ENCODE measurements around the gene ITPRIPL1.

Gene ITPRIPL1

DNA sequence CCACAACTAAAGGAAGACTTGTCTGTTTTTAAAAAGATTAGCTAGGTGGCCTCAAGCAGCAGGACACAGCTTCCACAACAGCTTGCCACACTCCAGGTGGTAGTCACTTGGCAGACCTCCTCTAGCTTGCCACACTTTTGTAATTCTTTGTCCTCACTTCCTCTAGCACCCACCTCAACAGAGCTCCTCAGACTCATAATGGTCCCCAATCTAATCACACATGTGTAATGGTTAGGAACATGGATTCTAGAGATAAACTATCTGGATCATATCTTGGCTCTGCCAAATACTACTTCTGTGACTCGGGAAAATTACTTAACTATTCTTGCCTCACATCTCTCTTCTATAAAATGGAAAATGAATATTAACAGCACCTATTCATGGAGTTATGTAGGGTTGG is 23.3 kb upstream of the ITPRIPL1 start:
- DNase-seq, result no peak
- in situ Hi-C loops (cut with HindIII; ENCODE audit: low pct_ligation_motif_present, low sequenced_read_pairs), result no loop called here
- Histone ChIP-seq H3K4me3 (ENCODE audit: low read depth, low read length) (no peak overlapping the region), H3K36me3 (replicated peaks) (peaks cover 65% of the 10 kb centered on the region), H3K27ac (no peak overlapping the region), H3K27me3 (replicated peaks) (no peaks in the 10 kb centered on the region)
- TF ChIP-seq, protein P1, sequence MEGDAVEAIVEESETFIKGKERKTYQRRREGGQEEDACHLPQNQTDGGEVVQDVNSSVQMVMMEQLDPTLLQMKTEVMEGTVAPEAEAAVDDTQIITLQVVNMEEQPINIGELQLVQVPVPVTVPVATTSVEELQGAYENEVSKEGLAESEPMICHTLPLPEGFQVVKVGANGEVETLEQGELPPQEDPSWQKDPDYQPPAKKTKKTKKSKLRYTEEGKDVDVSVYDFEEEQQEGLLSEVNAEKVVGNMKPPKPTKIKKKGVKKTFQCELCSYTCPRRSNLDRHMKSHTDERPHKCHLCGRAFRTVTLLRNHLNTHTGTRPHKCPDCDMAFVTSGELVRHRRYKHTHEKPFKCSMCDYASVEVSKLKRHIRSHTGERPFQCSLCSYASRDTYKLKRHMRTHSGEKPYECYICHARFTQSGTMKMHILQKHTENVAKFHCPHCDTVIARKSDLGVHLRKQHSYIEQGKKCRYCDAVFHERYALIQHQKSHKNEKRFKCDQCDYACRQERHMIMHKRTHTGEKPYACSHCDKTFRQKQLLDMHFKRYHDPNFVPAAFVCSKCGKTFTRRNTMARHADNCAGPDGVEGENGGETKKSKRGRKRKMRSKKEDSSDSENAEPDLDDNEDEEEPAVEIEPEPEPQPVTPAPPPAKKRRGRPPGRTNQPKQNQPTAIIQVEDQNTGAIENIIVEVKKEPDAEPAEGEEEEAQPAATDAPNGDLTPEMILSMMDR (IDR thresholded peaks at IDR 0.05; ENCODE audit: low read depth, low read length, missing control alignments), result no peak

DNA sequence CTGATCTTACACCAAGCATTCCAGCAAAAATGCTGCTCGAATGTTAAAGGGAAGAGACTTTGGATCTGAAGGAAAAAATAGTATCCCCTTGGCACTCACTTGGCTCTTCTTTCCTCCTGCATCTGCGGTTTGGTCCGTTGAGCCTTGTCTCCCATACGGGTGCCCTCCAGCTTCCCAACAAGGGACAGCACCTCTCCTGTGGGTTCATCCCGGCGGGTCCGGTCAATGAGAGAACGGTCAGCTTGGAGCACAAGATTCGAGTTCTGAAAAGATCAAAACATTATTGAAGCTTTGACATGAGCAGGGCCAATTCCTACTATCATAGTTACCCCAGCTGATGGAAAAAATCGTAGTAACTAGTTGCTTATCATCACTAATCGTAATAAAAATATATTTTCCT is 20.5 kb upstream of the ITPRIPL1 start:
- peak overlapping the region; percentile 99 for H3K4me3 ChIP-seq (ENCODE audit: low read depth, low read length)
- no peak for DNase-seq
- TF ChIP-seq, protein P1 (IDR thresholded peaks at IDR 0.05; ENCODE audit: low read depth, low read length, missing control alignments), result no peak
- no peaks in the 10 kb centered on the region for H3K27me3 ChIP-seq (replicated peaks)
- no peak overlapping the region for H3K27ac ChIP-seq
- in situ Hi-C loops (cut with HindIII; ENCODE audit: low pct_ligation_motif_present, low sequenced_read_pairs), result no loop called here
- peaks cover 37% of the 10 kb centered on the region for H3K36me3 ChIP-seq (replicated peaks)

DNA sequence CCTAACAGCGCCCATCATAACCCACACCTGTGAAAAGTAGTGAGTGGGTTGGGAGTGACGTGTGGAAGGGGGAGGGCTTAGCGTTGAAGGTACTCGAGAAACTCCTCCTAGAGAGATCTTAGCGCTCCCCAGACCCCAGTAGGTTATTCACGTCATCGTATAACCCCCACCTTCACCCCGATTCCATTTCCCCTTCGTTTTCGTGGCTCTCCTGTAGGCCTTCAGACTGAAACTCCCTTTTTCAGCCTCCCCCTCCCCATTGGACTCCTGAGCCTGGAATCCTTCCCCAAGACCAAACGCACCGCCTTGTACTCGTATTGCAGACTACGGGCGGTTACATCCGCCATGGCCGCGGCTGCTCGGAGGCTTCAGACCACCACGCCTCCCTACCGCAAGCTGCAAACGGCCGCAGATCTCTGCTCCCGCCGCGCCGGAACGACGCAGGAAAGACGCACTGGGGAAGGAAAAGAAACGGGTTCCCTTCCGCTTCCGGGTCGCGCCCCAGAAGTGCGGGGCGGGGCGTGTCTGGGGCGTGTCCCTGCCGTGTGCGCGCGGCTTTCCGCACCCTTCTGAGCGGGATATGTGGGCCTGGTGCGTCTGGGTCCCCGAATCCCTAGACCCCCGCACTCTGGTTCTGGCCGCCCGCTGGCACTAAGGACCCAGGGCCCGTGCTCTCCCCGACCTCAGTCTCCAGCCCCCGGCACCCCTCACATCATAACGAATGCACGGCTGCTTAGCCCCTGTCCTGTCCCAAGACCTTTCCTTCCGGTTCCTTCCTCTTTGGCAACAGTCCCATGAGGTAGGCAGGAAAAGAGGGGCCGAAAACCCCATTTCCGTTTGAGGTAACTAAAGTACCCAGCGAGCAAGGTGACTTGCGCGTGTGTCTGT is 19.8 kb upstream of the ITPRIPL1 start, which contains the start of gene SNRNP200:
Gene SNRNP200, minus strand, starts transcription at position 456 of the 888 bp plus-strand sequence. Its CDS starts 109 bp downstream, at position 347.
- H3K36me3 ChIP-seq (replicated peaks), result peaks cover 30% of the 10 kb centered on the region
- H3K27me3 ChIP-seq (replicated peaks), result no peaks in the 10 kb centered on the region
- TF ChIP-seq, protein P1 (IDR thresholded peaks at IDR 0.05; ENCODE audit: low read depth, low read length, missing control alignments), result no peak
- peak within 1 kb of the TSS; percentile 99 for H3K4me3 ChIP-seq (ENCODE audit: low read depth, low read length)
- peak; percentile 56 for DNase-seq
- in situ Hi-C loops (cut with HindIII; ENCODE audit: low pct_ligation_motif_present, low sequenced_read_pairs), result no loop called here
- H3K27ac ChIP-seq, result peak within 1 kb of the TSS; percentile 33

DNA sequence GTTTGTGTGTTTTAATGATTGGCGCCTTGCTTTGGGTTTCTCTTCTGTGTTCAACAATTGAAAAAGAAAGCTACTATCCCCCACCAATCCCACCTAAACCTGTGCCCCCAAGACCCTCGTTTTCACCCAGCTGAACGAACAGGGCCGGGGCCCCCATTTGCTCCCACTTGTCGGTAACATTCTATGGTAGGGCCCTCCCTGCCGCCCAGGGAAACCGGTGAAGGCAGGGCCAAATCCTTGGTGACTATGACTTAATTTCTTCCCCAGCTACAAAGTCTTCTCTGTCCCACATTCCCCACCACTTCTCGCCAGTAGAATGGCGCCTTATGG is 19.2 kb upstream of the ITPRIPL1 start:
- TF ChIP-seq, protein P1 (IDR thresholded peaks at IDR 0.05; ENCODE audit: low read depth, low read length, missing control alignments), result no peak
- H3K27ac ChIP-seq, result peak overlapping the region; percentile 33
- in situ Hi-C loops (cut with HindIII; ENCODE audit: low pct_ligation_motif_present, low sequenced_read_pairs), result no loop called here
- H3K27me3 ChIP-seq (replicated peaks), result no peaks in the 10 kb centered on the region
- H3K36me3 ChIP-seq (replicated peaks), result peaks cover 26% of the 10 kb centered on the region
- peak overlapping the region; percentile 99 for H3K4me3 ChIP-seq (ENCODE audit: low read depth, low read length)
- DNase-seq, result no peak

DNA sequence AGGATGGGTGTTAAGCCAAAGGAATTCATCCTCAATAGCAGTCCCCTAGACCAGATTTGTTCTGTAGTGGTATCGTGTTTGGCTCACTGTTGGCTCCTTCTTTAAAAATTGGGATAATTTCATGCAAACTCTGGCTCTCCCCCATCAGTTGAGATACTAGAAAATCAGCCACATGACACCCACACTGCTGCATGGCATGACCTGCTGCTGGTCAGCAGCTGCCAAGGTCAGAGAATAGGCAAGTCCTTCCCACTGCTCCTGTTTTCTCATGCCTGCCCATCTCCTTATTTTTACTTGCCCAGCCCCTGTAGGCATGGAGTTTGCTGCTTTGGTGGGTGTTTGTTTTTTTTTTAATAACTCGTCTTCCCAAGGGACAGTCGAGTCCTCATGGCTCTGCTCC is 18.7 kb upstream of the ITPRIPL1 start:
- Histone ChIP-seq H3K4me3 (ENCODE audit: low read depth, low read length) (peak overlapping the region; percentile 99), H3K27ac (no peak overlapping the region), H3K36me3 (replicated peaks) (peaks cover 22% of the 10 kb centered on the region), H3K27me3 (replicated peaks) (no peaks in the 10 kb centered on the region)
- in situ Hi-C loops (cut with HindIII; ENCODE audit: low pct_ligation_motif_present, low sequenced_read_pairs), result no loop called here
- DNase-seq, result no peak
- TF ChIP-seq, protein P1 (IDR thresholded peaks at IDR 0.05; ENCODE audit: low read depth, low read length, missing control alignments), result no peak
